Urinary bladder (tissue), 4 donors: ENCODE measurements around the gene ERBB4. TPM values are rescaled to one million over a fixed set of nuclear protein-coding genes. Genes with fewer than 3 reads are reported as not detected.

Source experiments
- DNase-seq: peaks from one replicate; pipeline ENCODE4 v3.0.0-alpha.2; 2015; ENCODE audit errors: extremely low spot score
- H3K27ac ChIP-seq: one replicate; pipeline ENCODE4 v1.5.1; 2013; ENCODE audit warnings: low read depth, mild to moderate bottlenecking, moderate library complexity
- H3K36me3 ChIP-seq: one replicate; pipeline ENCODE4 v1.6.1; 2013; ENCODE audit warnings: mild to moderate bottlenecking, moderate library complexity; ENCODE audit not compliant: insufficient read depth
- H3K4me1 ChIP-seq: one replicate; pipeline ENCODE4 v1.6.1; 2013; ENCODE audit warnings: mild to moderate bottlenecking, moderate library complexity; ENCODE audit not compliant: insufficient read depth
- H3K4me3 ChIP-seq: one replicate; pipeline ENCODE4 v1.5.1; 2013; ENCODE audit warnings: low read depth, low read length
- WGBS: extraction: QIAGEN DNeasy Blood & Tissue Kit; methylation state at CpG from one replicate; pipeline ENCODE4 v1.1.7; 2013; 5-methylcytosine and 5-hydroxymethylcytosine counted together
- polyA plus RNA-seq: library from polyadenylated mRNA; stranded (reverse); fragments of 200-250 nt; gene quantifications from one replicate; pipeline ENCODE4 v1.2.3, GENCODE V29; 2013
- total RNA-seq: library from RNA; depleted of rRNA; stranded (reverse); fragments of >200 nt; gene quantifications from one replicate; pipeline ENCODE4 v1.2.3, GENCODE V29; 2014
- donor health status: healthy with polysubstance abuse.
- donor health status: healthy.

ERBB4 gene
- total RNA-seq (3.2 TPM), polyA plus RNA-seq (0.13 TPM)

DNA sequence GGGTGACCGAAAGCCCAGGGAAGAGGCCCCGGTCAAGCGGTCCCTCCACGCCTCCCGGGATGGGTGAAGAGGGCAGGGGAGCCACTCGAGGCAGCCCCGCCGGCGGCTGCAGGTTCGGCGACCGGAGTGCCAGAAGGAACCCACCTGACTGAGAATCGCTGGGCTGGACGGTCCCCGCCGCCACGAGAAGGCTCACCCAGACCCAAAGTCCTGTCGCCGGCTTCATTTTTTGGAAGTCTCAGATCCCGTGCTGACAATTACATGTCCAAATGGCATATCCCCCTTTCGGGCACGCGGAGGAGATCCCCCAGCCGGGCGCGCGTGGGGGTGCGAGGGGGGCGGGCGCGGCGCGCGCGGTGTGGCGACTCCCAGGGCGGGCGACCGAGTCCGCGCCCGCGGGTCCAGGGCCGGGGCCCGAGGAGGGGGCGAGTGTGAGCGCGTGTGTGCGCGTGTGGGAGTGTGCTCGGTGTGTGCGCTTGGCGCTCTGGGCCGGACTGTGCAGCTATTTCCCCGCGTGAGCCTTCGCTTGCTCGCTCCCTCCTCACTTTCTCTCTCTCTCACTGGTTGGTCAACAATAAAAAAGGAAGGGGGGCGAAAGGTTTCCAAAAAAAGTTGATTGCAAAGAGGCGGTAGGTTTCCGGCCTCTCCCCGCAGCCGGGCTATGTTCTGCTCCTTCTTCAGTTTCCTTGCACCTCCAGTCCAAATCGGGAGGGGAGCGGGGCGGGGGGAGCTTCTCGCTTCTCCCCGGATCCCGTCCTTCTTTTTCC, at the start of gene ERBB4:
Gene ERBB4 (minus strand): TSS at position 498 of the 767 bp plus-strand sequence. CDS start 272 bp downstream, at position 226.
- Histone ChIP-seq H3K27ac (no peak within 1 kb of the TSS), H3K4me3 (peak within 1 kb of the TSS; percentile 62), H3K4me1 (no peaks in the 10 kb centered on the region), H3K36me3 (no peaks in the 10 kb centered on the region)
- no peak for DNase-seq
- under 1% methylated on average over 69 of the region's 69 CpGs for WGBS

DNA sequence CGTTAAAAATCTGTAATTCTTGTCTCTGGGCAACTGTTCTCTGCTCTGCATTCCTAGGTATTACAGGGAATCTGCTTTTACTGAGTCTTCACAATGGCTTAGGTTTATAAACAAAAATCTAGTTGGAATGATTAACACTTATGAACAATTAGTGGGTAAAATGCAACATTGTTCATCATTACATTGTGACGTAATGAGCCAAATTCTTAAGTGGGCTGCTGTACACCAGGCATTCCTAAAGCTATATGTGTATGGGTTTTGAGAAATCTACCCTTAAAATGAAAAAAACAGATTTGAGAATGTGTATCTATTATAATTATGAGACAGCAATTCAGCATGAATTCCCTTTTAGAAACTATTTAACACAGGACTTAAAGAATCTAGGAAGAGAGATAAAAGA, 41.5 kb upstream of the ERBB4 start:
- Histone ChIP-seq H3K4me3 (no peak overlapping the region), H3K27ac (no peak overlapping the region), H3K4me1 (no peaks in the 10 kb centered on the region), H3K36me3 (no peaks in the 10 kb centered on the region)
- 47% methylated on average over 2 of the region's 2 CpGs for WGBS
- no peak for DNase-seq

DNA sequence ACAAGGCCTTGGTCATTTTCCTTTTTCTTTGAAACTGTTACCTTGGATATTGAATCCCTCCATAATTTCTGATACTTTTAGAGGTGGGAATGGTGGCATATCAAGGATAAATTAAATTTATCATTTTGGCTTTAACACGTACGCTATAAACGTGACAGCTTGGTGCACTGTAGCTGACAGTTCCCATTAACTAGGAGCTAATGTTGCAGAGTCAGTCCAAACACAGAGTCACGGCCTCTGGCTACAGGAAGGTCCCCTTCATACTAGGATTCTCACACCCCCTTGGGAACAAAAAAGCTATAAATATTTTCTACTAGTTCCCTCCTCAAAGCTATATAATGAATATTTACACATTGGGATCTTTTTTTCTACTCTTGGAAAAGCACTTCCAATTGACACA, 17.7 kb upstream of the ERBB4 start:
- no peak overlapping the region for H3K4me3 ChIP-seq
- DNase-seq = no peak
- H3K36me3 ChIP-seq = no peaks in the 10 kb centered on the region
- 68% methylated on average over 4 of the region's 4 CpGs for WGBS
- no peaks in the 10 kb centered on the region for H3K4me1 ChIP-seq
- no peak overlapping the region for H3K27ac ChIP-seq

DNA sequence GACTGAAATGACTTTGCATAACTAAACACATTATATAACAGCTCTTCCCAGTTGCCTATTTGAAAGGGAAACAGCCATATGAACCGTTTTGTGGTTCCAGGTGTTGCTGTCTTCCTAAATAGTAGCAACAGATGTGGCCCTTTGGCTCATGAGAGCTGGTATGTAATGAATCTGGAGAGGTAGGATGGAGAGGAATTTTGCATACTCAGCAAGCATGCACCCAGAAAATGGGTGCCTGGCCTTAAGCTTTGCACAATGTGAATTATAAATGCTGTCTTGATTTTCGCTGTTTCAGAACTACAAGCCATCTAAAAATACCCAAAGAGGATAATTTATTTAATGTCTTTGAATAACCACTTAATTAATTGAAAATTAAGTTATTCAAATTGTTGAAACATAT, 15.6 kb upstream of the ERBB4 start:
- no peaks in the 10 kb centered on the region for H3K36me3 ChIP-seq
- H3K4me1 ChIP-seq = no peaks in the 10 kb centered on the region
- no peak for DNase-seq
- no peak overlapping the region for H3K27ac ChIP-seq
- H3K4me3 ChIP-seq = no peak overlapping the region
- WGBS = 77% methylated on average over 2 of the region's 2 CpGs

DNA sequence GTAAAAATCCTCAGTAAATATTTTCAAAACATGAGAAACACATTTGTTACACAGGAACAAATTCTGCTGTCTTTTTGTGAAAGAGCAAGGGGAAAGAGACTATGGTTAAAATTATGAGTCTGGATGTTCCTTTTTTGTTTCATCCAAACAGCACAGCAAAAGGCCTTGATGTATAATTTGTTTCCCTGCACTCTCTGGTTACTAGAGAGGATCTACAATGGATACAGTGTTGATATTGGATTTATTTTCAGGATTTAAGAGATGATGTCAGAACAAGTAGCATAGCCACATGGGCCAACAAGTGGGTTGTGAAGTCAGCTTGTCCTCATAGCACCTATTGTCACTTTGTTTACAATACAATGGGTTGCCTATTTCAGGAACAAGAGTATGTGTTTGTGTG, 11.3 kb upstream of the ERBB4 start:
- no peak overlapping the region for H3K27ac ChIP-seq
- DNase-seq = no peak
- H3K4me1 ChIP-seq = no peaks in the 10 kb centered on the region
- H3K36me3 ChIP-seq = no peaks in the 10 kb centered on the region
- no peak overlapping the region for H3K4me3 ChIP-seq

DNA sequence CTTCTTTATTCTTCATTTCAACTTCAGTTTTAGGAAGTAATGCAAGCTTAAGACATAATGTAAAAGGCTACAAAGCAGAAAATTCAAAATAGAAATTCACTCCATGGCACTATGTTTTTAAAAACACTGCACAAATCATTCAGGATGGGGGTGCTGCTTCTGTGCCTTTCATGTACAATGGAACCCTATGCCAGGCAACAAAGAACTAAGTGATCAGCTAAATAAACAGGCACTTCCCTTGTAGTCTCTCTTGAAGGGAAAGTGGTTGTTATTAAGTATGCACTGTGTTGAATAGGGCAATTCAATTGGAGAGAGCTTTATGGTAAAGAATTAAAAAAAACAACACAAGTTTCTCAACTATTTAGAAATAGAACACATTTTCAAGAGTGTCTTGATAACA, 10.9 kb upstream of the ERBB4 start:
- no peaks in the 10 kb centered on the region for H3K4me1 ChIP-seq
- H3K4me3 ChIP-seq = no peak overlapping the region
- no peaks in the 10 kb centered on the region for H3K36me3 ChIP-seq
- H3K27ac ChIP-seq = no peak overlapping the region
- DNase-seq = no peak

DNA sequence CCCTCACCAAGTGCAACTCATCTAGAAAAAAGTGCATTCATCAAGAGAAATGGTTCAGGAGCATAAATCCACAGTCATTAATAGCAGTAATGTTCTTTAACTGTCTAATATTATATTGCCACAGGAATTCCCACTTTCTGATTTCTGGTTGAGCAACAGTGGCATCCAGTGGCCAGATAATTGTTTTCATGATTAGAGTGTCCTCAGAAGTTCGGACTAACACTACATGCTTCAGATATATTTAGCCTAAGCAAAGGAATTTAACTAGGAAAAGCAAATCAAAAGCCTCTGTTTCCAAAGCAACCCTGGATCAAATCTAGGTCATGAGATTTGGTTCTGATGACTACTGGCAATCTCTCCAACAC, 9.8 kb upstream of the ERBB4 start:
- H3K36me3 ChIP-seq = no peaks in the 10 kb centered on the region
- no peaks in the 10 kb centered on the region for H3K4me1 ChIP-seq
- H3K27ac ChIP-seq = no peak overlapping the region
- no peak overlapping the region for H3K4me3 ChIP-seq
- DNase-seq = no peak
- 20% methylated on average over 1 of the region's 1 CpG for WGBS

DNA sequence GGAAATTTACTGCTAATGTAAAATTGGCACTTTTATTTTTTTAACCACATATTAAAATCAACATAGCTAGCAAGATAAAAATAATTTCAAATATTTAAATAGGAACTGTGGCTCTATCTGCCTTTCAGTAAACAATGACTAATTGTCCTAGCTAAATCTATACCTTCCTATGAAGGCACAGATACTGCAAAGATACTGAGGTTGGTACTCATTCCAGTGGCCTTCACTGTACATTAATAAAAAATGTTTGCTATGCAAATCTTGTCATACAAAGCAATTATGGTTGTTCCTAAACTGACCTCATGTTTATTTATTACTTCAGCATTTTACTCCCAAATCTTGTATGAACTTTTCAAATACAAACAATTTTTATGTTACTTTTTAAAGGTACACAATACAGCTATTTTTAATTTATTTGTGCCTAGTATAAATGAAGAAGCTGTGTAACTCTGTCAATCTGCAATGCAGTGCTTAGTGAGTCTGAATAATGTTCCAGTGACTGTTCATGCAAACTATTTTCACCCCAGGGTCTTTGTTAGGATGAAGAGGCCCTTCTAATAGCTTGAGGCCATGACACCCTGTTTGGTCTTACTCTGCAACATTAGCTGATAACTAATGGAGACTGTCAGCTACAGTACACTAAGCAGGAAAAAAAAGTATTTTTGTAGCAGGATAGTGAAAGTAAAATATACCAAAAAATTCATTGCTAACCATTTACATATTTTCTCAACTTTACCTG, 9.3 kb upstream of the ERBB4 start:
- no peaks in the 10 kb centered on the region for H3K36me3 ChIP-seq
- H3K4me3 ChIP-seq = no peak overlapping the region
- no peak for DNase-seq
- H3K27ac ChIP-seq = no peak overlapping the region
- H3K4me1 ChIP-seq = no peaks in the 10 kb centered on the region

DNA sequence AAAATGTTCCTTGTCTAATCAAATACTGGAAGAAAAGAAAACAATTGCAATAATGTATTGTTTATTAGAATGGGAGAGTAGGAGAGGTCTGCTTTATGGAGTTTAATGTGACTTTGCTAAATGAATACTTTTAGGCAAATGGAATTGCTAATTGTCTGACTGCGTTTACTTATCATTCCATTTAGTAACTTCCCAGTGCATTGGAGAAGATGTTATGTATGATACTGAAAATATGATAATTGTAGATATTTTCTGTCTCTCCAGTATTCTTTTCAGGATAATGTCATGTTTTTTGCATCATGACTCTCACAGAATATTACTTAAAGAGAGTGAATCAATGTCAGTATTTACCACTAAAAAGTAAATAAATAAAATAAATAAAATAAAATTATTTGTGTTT, 8.1 kb upstream of the ERBB4 start:
- WGBS = 88% methylated on average over 1 of the region's 1 CpG
- Histone ChIP-seq H3K4me3 (no peak overlapping the region), H3K4me1 (no peaks in the 10 kb centered on the region), H3K27ac (no peak overlapping the region), H3K36me3 (no peaks in the 10 kb centered on the region)
- DNase-seq = no peak

DNA sequence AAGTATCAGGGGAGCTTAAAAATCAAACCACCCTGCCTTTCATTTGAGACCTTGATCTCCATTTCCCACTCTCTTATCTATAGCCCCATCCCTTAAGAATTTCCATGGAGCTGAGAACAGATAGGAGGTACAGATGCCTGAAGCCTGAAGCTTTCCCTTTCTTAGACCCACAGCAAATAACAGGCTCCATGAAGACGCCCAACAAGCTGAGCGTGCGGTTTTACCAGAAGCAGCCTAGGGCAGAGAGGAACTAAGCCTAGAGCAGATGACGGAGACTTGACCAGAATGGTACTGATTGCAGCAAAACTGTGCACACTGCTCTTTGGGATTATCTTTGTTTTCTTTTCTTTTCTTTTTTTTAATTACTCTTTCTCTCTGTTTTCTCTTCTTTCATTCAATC, 1.7 kb upstream of the ERBB4 start:
- no peak for DNase-seq
- no peak overlapping the region for H3K4me3 ChIP-seq
- no peaks in the 10 kb centered on the region for H3K36me3 ChIP-seq
- H3K27ac ChIP-seq = no peak overlapping the region
- 70% methylated on average over 4 of the region's 4 CpGs for WGBS
- no peaks in the 10 kb centered on the region for H3K4me1 ChIP-seq

DNA sequence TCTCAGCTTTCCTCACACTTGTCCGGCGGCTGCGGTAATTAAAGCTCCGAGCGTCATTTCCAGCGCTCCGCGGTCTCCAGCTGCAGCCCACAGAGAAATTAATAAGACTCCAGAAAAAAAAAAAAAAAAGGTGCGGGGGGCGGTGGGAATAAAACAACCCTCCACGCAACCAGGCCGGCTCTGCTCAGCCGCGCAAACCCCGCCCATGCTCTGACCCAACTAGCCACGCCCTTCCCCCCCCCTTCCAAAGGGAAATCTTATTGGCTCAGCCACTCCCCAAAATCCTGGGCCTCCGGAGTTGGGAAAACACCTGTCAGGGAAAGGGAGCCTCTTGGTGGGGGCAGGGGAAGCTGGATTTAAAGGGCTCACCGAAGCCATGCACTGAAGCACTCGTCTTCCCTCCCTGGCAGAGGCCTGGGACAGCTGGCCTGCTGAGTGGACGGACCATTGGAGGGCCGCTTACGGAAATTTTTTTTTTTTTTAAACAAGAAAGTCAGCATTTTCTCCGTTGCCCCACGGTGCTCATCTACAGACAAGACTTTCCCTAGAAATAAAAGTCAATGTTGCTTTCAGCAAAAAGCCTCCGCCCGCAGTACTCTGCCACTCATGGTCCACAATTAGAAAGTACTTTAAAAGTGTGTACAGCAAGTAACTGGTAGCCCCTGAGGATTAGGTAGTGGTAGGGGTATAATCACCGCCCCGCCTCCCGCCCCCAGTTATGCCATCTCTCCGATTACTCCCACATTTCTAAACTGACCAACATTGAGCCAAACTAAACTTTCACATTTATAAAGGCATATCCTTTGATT, 674 bp upstream of the ERBB4 start:
- no peaks in the 10 kb centered on the region for H3K4me1 ChIP-seq
- no peaks in the 10 kb centered on the region for H3K36me3 ChIP-seq
- DNase-seq = no peak
- WGBS = 25% methylated on average over 30 of the region's 30 CpGs
- H3K27ac ChIP-seq = no peak overlapping the region
- H3K4me3 ChIP-seq = peak overlapping the region; percentile 62

DNA sequence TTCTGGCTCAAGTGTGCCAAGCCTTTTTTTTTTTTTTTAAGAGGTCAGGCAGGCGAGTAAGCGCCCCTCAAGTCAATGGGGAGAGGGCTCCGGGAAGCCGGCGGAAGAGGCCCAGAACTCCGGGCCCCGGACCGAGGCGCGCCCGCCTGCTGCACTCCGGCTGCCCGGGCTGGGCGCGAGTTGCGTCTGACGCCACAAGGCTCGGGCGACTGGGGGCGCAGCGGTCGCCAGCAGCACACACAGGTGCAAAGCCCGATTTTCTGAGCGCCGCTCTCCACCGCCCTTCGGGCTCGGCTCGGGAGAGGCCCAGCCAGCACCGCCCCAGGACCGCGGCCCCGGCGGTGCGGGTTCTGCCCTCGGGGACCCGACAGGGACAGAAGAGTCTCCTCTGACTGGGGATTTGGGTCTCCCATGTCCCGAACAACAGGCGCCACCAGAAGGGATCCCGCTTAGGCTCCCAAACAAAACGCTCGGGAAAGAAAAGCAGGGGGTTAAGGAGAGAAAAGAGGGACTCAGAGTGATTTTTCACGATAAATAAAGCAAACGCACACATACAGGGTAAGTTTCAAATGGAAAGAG, 787 bp downstream of the ERBB4 start:
- Histone ChIP-seq H3K27ac (no peak overlapping the region), H3K36me3 (no peaks in the 10 kb centered on the region), H3K4me3 (peak overlapping the region; percentile 62), H3K4me1 (no peaks in the 10 kb centered on the region)
- under 1% methylated on average over 44 of the region's 44 CpGs for WGBS
- DNase-seq = no peak

DNA sequence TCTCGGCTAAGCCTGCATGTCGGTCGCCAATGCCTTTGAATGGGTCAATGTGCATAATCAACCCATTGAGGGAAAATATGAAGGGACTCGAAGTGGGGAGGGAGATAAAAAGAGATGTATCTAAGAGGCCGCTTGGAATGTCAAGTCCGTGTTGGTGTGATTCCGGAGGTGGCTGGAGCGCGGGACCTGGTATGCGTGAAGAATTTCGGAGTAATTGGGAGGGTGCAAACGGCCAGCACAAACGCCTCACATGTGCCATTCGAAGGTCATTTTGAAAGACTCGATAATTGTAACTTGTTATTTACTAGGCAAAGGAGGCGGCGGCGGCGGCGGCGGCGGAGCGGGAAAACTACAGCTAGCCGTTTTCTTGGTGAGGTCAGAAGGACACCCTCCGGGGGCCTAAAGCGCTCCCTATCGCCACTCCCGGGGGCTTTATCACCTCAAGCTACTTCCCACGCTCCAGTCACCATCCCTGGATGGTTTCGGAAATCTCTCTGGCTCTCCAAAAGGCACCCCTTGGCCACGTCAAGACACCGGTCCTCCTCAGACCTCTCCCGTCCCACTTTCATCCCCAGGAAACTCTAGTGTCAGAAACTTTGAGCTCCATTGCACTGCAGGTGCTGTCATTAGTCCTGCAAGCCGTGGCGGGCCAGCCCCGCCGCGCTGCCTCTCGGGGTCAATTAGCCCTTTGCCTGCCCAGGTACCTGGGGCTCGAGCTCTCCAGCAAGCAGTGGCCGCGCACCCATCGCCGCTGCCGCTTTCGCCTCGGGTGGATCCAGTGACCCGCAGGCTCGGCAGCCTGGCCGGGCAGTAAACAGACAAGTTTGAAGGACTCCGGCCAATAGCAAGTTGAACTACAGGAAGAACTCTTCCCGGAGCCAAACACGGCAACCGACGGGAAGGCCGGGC, 1.5 kb downstream of the ERBB4 start:
- peak overlapping the region; percentile 62 for H3K4me3 ChIP-seq
- whole genome bisulfite sequencing = 2% methylated on average over 56 of the region's 56 CpGs
- H3K4me1 ChIP-seq = no peaks in the 10 kb centered on the region
- no peak overlapping the region for H3K27ac ChIP-seq
- H3K36me3 ChIP-seq = no peaks in the 10 kb centered on the region
- no peak for DNase-seq
